HG03064 (cell line): ENCODE results near the gene SYCP2.
"Not testable (repeated sequence)": the region's sequence is repeated elsewhere in the genome, so short reads cannot be mapped to it uniquely, and the experiment has no call there.

Source experiments
- ATAC-seq: cut with Tn5 transposase; IDR thresholded peaks from one replicate; pipeline ENCODE4 v1.9.1; 2021; ENCODE audit warnings: low read depth; ENCODE audit not compliant: unreplicated experiment

The SYCP2 gene

GRCh38 chr20:59908855-59909254 is 24.6 kb downstream of the SYCP2 start:
- no peak for ATAC-seq

- no peak for ATAC-seq
These were observed 29.8 kb downstream of the SYCP2 start for GRCh38 chr20:59903621-59904020.

GRCh38 chr20:59902470-59902869 is 31.0 kb downstream of the SYCP2 start:
- no peak for ATAC-seq

GRCh38 chr20:59895908-59896307 is 37.5 kb downstream of the SYCP2 start:
- no peak for ATAC-seq

GRCh38 chr20:59891581-59891980 is 41.9 kb downstream of the SYCP2 start:
- no peak for ATAC-seq

GRCh38 chr20:59890035-59890434 is 43.4 kb downstream of the SYCP2 start:
- ATAC-seq = not testable (repeated sequence)

- ATAC-seq = no peak
These were observed 45.4 kb downstream of the SYCP2 start for GRCh38 chr20:59888050-59888449.

GRCh38 chr20:59884494-59884893 is 48.9 kb downstream of the SYCP2 start:
- ATAC-seq = no peak

- no peak for ATAC-seq
These were observed 53.2 kb downstream of the SYCP2 start for GRCh38 chr20:59880198-59880597.

- no peak for ATAC-seq
These were observed 60.0 kb downstream of the SYCP2 start for GRCh38 chr20:59873409-59873808.

GRCh38 chr20:59871096-59871495 is 62.3 kb downstream of the SYCP2 start:
- ATAC-seq = no peak

- no peak for ATAC-seq
These were observed 67.1 kb downstream of the SYCP2 start for GRCh38 chr20:59866338-59866737.

- ATAC-seq = no peak
These were observed 68.7 kb downstream of the SYCP2 start for GRCh38 chr20:59864726-59865125.

- ATAC-seq = no peak
These were observed 70.4 kb downstream of the SYCP2 start for GRCh38 chr20:59863058-59863457.

- no peak for ATAC-seq
These were observed 72.0 kb downstream of the SYCP2 start for GRCh38 chr20:59861401-59861800.

- ATAC-seq = no peak
These were observed 75.0 kb downstream of the SYCP2 start for GRCh38 chr20:59858425-59858824.

GRCh38 chr20:59857966-59858365 is 75.5 kb downstream of the SYCP2 start:
- ATAC-seq = no peak

- ATAC-seq = not testable (repeated sequence)
These were observed 76.5 kb downstream of the SYCP2 start for GRCh38 chr20:59856941-59857340.

- not testable (repeated sequence) for ATAC-seq
These were observed 76.9 kb downstream of the SYCP2 start for GRCh38 chr20:59856526-59856925.

GRCh38 chr20:59850018-59850641 is 83.3 kb downstream of the SYCP2 start:
- ATAC-seq = no peak

GRCh38 chr20:59848182-59848581 is 85.3 kb downstream of the SYCP2 start:
- ATAC-seq = no peak

- ATAC-seq = no peak
These were observed 88.0 kb downstream of the SYCP2 start for GRCh38 chr20:59845472-59845871.

GRCh38 chr20:59839400-59839799 is 94.0 kb downstream of the SYCP2 start:
- no peak for ATAC-seq
